Measurements from ENCODE around the gene TUBGCP3.

The TUBGCP3 gene

DNA sequence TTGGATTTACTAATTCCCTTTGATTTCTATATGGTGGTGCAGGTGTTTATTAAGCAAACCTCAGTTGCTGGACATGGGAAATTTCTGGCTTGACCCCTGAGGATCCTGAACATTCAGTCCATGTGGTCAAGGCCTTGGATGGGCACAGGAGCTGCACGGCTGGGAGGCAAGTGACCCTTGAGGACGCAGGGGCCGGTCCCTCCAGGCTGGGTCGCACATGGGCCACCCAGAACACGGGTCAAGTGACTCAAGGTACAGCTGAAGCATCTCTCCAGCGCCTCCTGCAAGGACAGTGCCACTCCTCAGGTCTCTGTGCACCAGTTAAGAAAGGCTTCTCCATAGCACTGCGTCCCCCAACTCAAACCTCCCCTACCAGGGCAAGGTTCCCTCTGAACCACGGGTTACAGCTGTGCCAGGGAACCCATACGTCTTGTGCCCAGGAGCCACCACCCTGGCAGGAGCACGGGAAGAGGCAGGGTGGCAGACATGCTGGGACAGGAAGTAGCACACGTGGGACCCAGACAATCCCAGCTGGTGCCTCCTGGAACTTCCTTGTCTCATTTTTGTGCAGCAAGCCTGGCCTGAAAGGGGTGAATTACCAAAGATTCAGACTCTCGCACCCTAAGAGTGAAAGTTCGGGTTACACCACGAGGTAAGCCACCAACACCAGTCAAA lies 118.7 kb downstream of the TUBGCP3 start:
- no peak for DNase-seq

- no peak for DNase-seq
These were observed 119.9 kb downstream of the TUBGCP3 start for GRCh38 chr13:112468069-112468468.

- no peak for DNase-seq
These were observed 120.7 kb downstream of the TUBGCP3 start for GRCh38 chr13:112467236-112467635.

DNA sequence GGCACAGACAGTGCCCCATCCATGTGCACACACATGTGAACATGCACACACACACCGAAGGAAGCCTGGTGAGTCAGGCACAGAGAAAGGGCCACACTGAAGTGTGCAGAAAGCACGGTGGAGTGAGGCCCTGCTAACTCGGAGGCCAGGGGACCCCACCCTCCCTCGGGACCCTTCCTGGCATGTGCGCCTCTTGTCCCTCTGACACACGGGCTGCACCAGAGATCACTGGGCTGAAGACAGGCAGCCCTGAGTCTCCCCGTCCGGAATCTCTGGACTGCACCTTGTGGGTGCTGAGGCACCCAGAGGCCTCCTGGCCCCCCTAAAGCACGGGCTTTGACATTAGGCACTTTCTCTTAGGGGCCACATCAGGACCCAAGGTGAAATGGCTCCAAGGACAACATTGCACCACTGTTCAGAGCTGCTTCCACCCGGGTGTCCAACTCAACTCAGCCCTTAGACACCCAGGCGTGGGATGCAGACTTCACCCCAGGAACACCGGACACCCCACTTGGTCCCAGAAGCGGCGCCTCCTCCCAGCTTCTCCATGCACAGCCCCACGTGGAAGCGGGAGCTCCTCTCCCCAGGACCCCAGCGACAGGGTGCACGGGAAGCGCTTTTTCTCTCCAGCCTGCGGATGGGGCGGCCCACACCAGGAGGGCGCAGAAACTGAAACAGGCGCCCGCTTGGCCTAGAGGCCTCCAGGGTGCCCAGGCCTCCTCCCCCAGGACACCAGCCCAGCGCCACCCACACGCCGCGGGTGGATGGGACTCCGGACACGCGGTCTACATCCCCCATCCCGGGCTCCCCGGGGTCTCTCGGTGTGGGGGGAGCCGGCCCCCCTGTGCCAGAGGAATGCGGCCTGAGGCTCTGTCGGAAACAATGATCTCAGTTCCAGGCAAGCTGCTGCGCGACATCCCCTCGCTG lies 121.6 kb downstream of the TUBGCP3 start:
- DNase-seq = no peak

GRCh38 chr13:112465251-112466131 lies 122.5 kb downstream of the TUBGCP3 start:
- no peak for DNase-seq

GRCh38 chr13:112464720-112465119 lies 123.2 kb downstream of the TUBGCP3 start:
- no peak for DNase-seq

- no peak for DNase-seq
These were observed 125.5 kb downstream of the TUBGCP3 start for GRCh38 chr13:112462408-112462807.

DNA sequence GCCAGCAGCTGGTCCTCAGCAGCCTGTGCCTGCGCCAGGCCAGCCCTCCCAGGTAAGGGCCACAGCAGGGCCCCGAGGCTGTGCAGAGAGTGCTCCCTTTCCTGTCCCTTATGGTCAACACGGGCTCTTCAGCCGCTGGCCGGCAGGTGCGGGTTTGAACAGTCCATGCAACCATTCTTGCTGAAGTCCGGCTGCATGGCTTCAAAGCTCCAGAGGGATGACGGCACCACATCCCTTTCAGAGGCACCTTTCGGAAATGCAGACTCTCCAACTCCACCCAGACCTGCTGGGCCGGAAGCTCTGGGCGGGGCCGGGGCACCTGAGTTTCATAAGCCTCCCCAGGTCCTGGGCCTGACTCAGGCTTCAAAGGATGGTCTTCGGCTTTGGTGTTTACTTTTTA lies 130.5 kb downstream of the TUBGCP3 start:
- no peak for DNase-seq

DNA sequence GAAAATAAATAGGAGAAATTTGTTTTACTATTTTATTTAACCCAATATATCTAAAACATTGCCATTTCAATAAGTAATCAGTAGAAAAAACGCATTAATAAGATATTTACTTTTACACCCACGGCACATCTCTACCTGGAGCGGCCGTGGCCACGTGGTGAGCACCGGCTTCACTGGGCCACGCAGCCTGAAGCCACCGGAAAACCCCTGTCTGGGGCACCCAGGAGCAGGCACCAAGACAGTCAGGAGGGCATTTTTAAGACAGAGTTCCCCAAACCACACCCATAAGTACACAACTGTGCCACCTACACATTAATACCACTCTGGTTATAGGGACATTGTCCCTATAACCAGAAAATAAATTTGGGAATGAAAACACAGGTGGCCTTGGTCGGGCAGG lies 130.9 kb downstream of the TUBGCP3 start:
- DNase-seq = no peak

DNA sequence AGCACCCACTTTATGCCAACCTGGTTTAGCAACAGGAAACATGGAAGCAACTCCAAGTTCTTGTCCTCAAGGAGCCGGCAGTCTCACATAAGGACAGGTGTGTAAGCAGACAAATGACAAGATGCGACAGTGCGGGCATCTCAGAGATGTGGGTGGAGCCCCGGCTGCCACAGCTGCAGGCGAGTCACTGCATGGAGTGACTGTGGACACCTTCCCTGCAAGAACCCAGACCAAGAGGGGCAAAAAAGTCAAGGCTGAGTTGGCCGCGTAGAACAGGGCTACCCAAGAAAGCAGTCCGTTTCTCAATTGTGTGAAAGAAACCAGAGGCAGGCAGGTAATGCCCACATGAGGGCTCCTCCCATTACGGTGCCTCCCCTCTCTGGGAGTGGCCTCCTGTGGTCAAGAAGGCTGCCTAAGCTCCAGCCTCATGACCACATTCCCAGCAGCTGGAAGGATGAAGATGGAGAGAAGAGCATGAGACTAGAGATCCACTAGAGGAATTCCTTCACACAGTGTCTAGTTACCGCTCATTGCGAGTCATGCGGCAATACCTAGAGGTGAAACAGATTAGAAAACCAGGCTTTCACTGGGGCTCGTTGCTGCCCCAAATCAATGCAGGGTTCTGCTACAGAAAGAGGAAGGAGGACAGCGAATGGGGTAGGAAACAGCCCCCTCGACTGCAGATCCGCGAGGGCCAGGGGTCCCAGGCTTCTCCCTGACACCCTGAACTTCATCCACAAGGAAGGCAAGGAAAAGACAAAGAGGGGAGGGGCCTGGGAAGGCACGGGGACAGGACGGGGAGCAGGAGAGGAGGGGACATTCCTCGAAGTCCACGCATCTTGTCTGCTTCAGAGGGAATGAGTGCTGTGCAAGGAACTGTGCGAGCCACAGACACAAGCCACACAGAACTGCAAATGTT lies 131.6 kb downstream of the TUBGCP3 start:
- no peak for DNase-seq

DNA sequence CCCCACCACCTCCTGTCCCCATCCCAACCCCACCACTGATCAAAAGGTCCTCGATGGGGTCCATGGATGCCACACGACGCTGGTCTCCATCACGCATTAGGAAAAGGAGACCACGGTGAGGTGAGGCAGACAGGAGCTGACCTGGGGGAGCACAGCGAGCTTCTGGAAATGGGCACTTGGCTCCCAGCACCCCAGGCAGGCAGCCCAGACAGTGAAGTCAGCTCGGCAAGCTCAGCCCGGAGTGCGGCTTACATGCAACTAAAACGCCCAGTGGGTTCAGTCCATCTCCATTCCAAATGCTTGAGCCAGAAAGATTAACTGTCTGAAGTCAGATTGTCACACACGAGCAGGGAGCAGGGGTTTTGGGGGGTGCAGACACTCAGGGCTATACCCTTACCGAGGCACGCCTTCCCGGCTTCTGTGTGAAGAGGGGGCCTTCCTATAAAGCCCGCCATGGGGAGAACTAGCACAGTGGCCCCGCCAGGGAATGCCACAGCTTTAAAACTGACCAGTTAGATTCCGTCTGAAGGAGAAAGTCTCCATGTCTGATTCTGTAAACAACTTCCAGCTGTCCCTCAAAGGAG lies 132.4 kb downstream of the TUBGCP3 start:
- DNase-seq = no peak

DNA sequence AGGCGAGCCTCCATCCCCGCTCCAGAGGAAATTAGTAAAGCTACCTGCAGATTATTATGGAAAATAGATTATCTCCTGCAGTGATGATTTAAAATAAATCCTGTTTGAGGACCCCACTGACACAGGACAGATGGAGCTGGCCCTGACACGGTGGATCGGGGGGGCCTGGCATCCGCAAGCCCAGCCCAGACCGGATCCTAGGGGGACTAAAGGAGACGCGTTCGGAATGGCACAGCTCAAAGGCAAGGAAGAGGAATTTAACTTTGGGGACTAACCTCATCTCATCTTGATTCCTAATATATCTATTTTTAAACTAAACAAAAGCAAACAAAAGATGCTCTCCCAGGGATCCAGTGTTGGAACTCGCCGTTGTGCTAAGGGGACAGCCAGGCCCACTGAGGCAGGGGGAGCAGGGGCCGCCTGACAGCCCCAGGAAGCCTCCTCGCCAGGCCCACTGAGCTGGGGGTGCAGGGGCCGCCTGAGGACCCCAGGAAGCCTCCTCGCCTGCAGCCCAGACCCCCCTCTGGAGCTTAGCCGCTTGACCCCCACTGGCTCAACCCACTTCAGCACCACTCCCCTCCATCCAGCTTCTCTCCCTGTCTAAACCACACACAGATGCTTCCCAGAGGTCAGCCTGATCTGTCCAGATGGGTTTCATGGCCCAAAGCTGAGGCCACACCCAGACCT lies 133.2 kb downstream of the TUBGCP3 start:
- DNase-seq = no peak

- no peak for DNase-seq
These were observed 133.9 kb downstream of the TUBGCP3 start for GRCh38 chr13:112453874-112454647.

GRCh38 chr13:112453207-112453829 lies 134.6 kb downstream of the TUBGCP3 start:
- DNase-seq = no peak

- no peak for DNase-seq
These were observed 135.4 kb downstream of the TUBGCP3 start for GRCh38 chr13:112452380-112453206.

GRCh38 chr13:112451512-112452379 lies 136.2 kb downstream of the TUBGCP3 start:
- peak; percentile 11 for DNase-seq

DNA sequence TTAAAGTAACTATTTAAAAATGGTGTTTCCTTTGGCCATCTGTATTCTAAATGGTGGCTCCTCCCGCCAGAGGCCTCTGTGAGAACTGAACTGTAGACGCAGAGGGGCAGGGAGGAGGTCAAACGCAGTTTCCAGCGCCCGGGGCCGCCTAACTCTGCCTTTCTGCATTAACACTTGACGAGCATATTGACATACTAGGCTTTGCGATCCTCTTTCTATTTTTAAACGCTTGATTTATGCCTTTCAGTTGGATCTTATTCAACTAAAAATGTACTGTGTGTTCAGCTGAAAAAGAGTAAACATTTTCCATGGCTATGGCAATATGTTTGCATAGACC lies 137.1 kb downstream of the TUBGCP3 start:
- no peak for DNase-seq
